Measurements from ENCODE around the gene KCNJ14.
A peak's percentile ranks its signal among the peaks of the same experiment; 100 is the strongest.

The KCNJ14 gene

DNA sequence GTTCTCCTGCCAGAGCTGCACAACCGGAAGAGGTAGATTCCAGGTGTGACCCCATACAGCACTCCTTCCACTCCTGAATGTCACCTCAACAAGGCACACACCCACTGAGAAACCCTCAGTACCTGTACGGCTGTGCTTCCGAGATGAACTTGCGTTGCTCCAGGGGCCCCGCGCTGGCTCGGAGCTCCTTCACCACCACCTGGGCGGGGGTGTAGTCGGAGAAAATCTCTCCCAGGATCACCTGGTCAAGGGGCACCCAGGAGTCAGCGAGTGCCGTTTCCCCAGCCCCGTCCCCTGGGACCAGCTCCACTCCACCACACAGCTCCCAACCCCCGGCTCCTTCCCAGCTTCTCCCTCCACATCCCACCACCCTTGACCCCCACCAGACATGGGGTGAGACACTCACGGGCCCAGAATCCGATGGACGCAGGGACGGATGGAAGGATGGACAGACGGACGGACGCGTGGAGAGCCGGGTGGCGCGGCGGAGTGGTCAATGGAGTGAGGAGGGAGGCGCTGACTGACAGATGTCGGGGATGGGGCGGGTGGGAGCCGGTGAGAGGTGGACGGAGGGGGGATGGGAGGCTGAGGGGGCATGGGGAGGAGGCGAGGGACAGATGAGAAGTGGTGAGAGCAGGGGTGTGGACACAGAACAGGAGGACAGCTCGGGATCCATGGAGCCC lies 53.5 kb downstream of the KCNJ14 start:
- DNase-seq (ENCODE audit: low read depth) = no peak

DNA sequence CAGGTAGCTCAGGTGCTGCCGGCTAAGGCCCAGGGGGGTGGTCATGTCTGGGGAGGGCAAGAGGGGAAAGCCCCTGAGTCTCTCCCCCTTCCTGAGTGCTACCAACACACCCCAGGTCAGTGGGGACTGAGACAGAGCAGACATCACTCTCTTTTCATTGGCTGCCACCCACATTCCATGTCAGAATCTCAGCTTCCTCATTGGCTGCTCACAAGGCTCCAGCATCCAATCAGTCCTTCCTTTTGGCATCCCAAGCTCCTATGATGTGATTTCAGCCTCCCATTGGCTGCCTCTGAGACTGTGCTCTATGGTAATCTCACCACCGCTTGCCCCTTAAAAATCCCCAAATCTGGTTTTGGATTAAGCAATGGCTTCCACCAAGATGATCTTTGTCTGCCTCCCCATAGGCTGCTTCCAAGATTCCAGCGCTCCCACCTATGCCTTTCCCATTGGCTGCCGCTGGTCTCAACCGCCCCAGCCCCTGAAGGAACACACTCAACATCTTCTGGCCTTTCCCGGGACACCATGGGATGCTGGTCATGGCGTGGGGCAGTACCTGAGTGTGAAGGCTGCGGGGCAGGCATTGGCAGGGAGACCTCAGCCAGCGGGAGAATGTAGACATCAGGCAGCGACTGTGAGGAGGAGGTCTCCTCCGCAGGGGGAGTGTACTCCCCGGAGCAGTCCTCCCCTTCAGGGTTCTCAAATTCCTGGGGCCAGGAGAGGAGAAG lies 54.3 kb downstream of the KCNJ14 start:
- DNase-seq (ENCODE audit: low read depth) = no peak

DNA sequence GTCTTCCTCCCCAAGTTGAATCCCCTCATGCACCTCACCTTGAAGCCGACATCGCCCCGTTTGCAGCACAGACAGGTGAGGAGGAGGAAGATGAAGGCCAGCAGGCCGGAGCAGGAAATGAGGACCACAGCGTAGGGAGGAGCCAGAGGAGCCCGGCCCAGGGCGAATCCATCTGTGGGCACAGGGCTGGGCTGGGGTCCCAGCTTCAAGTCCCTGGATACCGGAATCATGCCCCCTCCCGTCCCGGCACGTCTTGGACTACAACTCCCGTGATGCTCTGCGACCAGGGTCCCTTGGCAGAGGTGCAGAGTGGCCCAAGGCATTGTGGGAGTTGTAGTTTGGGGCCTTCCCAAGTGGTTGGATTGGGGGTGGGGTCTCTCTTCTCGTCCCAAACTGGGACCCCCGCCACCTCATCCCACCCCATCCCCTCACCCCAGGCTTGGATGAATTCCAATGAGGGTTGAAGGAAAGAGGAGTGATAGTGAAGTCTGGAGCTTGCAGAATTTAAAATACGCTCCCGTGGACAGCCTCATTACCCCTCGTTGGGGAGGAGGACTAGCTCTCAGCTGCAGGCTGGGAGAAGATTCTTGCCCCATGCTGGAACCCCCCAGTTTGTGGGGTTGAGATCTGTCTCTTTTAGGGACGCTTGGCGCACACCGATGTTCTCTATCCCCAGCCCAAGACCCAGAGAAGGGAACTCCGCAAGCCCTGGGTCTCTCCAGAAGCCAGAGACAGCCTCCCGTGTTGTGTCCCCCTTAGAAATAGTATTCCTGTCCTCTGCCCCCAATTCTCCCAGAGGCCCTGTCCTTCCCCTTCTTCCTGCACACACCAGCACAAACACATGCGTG lies 55.3 kb downstream of the KCNJ14 start:
- DNase-seq (ENCODE audit: low read depth) = peak; percentile 56

DNA sequence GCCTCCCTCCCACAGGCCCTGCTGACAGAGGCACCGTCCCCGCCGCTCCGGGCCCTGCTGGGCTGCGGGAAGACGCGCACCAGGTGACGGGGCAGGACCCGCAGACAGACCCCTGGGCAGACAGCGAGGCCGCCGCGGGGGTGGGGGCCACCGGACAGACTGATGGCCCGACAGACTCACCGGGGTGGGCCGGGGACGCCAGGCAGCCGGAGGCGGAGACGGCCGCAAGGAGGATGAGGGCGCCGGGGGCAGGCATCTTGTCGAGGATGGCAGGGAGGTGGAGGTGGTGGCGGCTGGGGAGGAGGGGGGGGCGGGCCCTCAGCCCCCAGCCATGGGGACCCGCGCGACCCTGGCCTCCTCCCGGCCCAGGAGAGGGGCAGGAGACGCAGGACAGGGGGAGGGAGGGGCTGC lies 56.0 kb downstream of the KCNJ14 start:
- no peak for DNase-seq (ENCODE audit: low read depth)

DNA sequence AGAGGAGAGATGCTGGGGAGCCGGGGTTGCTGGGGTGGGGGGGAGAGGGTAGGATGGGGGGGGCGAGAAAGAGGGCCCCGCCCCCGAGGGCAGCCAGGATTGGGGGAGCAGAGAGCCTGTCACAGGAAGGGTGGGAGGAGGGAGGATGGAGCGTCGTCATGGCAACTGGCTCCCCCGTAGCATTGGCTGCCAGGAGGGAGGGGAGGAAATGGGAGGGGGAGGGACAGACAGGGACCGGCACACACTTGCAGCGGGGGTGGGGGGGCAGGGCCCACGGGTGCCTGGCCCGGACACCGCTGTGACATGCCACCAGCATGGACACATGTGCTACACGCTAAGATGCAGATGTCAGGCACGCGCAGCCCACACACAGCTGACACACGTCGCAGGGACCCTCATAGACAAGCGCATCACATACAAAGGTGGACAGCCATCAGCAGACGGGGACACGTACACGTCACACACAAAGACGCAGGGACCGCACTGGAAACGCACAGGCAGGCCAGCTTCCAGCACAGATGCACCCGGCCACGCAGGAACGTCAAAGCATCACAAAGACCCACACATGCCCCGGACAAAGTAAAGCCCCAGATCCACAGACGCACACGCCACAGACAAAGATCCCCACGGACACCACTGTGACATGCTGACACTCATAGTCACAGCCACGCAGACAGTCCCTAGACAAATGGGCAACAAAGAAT lies 56.6 kb downstream of the KCNJ14 start, which contains the start of gene LMTK3:
Gene LMTK3, minus strand, starts transcription at position 36 of the 704 bp plus-strand sequence. CDS start 259 bp downstream, outside the sequence.
- DNase-seq (ENCODE audit: low read depth) = peak; percentile 63

DNA sequence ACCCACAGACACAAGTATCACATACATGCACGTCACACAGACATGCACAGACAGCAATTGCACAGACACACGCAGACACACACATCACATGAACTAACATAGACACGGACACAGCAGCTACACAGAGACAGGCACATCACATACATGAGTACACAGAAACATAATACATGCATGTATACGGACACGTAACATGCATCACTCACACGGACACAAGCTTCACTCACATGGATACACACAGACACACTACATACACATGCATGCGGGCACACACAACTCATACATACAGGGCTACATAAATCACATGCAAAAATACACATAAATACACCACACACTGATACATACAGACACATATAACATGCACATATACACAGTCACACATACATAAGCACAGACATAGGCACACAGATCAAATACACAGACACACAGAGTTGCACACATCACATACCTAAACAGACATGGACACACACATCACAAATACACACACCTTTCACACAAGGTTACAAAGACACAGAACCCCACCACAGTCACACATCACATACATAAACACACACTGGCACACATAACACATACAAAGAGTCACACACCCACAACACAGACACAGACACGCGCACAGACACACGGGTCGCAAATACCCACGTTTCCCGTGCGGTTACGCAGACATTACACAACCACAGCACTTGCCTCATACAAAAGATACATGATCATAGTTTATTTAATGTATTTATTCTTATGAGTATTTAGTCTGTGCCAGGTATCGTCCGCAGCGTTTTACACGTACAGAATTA lies 57.3 kb downstream of the KCNJ14 start:
- DNase-seq (ENCODE audit: low read depth) = no peak

DNA sequence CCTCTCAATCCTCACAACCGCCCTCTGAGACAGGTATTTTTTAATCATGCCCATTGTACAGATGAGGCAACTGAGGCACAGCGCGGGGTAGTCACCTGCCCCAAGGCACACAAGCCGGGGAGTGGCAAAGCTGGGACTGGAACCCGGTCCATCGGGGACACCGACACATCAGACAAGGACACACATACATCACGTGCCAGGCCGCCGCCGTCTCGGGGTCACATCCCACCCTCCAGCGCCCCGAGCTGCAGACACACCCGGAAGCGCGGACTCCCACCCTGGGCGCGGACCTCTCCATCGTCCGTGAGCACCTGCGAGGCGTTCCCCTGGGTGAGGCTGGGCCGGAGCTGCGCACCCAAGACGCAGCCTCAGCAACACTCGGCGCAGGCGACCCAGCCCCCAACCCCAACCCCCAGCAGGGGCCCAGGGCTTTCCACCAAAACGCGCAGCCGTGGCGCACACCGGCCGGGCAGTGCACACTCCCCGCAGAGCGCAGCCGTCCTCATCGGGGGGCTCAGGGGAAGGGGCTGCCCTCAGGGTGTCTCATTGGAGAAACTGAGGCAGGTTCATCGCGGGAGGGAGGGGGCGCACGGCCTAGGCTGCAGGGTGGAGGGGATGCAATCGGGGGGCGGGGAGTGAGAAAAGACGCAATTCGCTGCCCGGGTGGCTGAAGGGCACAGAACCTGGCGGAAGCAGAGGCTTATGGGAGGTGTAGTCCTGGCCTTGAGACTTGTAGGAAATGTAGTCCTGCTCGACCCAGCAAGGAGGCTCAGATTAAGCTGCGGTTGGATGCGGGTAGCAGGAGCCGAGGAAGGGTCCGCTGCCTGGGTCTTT lies 58.1 kb downstream of the KCNJ14 start:
- DNase-seq (ENCODE audit: low read depth) = peak; percentile 50

DNA sequence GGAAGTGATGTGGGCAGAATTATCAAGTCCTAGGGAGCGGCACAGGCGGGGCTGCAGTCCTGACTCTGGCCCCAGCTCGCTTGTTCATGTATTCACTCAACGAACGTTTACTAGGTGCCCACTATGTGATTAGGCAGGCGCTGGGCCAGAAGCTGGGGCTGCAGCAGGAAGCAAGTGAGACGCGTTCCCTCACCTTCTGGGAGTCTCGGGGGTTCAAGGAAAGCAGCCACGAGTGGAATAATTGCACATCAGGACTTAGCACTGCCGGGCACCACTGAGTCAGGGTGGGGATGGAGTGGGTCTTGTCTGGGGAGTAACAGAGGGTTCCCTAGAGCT lies 58.7 kb downstream of the KCNJ14 start:
- DNase-seq (ENCODE audit: low read depth) = no peak

DNA sequence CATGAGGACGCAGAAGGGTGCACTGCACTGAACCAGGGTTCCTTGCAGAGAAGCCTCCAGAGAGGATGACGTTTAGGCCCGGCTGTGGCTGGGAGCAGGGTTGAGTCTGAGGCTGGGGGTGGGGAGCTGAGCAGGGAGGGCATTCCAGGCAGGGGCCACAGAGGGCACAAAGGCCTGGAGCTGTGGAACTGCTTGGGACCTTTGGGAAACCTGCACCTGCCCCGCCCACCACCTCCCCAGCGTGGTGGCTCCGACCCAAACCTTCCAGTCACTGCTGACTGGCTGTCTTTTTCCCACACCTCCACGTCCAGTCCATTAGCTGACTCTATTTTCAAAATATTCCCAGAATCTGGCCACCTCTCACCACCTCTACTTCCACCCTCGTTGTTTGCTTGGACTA lies 61.2 kb downstream of the KCNJ14 start:
- DNase-seq (ENCODE audit: low read depth) = no peak
